ENCODE results near the gene EMILIN1. TPM values are rescaled to one million over a fixed set of nuclear protein-coding genes. Genes with fewer than 3 reads are reported as not detected.

EMILIN1 gene
- total and polyA plus RNA-seq, 2 of the 8 experiments (the other 6 are each of a cell fraction or from before 2014, with no cell fraction given): 1.9 to 3.0 TPM

- no peak overlapping the region for H3K23ac ChIP-seq (ENCODE audit: insufficient read length)
- no peak overlapping the region for H3K56ac ChIP-seq (replicated peaks; ENCODE audit: insufficient read length, low read depth, low read length)
- POLR2A ChIA-PET (ENCODE audit: partially characterized antibody): interaction anchor here (0.9 to 18.5 kb wide), 7 partner anchors 10 to 79 kb away, joined by 3 to 441 read pairs (median 3); partner anchors contain the start of gene AGBL5
- H3K9me3 ChIP-seq (ENCODE audit: insufficient read depth in 2 of 2, low read depth in 1 of 2, low read length in 1 of 2): no peaks in the 10 kb centered on the region
- no peak overlapping the region for H2BK15ac ChIP-seq (ENCODE audit: low read length)
- H2BK20ac ChIP-seq (ENCODE audit: low read length): 0 out of 2 replicates have a peak overlapping the region, but pooled peaks have one; percentile 3
- peaks cover 0 to 12% of the 10 kb centered on the region in 2 experiments; a peak in 3 of 4 replicates for H3K79me2 ChIP-seq (ENCODE audit: control insufficient read depth in 1 of 2, insufficient read depth in 2 of 2, low read length in 2 of 2)
- H4K91ac ChIP-seq (replicated peaks; ENCODE audit: insufficient read length, low read length): no peak overlapping the region
- H3K27me3 ChIP-seq (replicated peaks in 1 of 4; ENCODE audit: control insufficient read depth in 3 of 4, extremely low read depth in 1 of 4, insufficient read depth in 3 of 4, low read length in 3 of 4): 0 out of 7 replicates have a peak, but pooled peaks cover 0 to 3% (median 0%) of the 10 kb centered on the region in 4 experiments
- H2AK5ac ChIP-seq (ENCODE audit: low read depth, low read length): no peak overlapping the region
- H2AFZ ChIP-seq (ENCODE audit: low read length): peak overlapping the region; percentile 28; the same call in 1 of the 2 replicates
- peak overlapping the region; percentile 51 for H4K5ac ChIP-seq (ENCODE audit: insufficient read length, low read depth, low read length)
- H2BK5ac ChIP-seq (ENCODE audit: low read depth, low read length): no peak overlapping the region
- H3K4me1 ChIP-seq (replicated peaks in 1 of 4; ENCODE audit: control insufficient read depth in 3 of 4, insufficient read depth in 4 of 4, low read length in 3 of 4): peaks cover 0 to 7% (median 4%) of the 10 kb centered on the region in 4 experiments; a peak in 5 of 7 replicates
- H3K4ac ChIP-seq (replicated peaks; ENCODE audit: insufficient read length, low read depth, low read length): no peak overlapping the region
- H4K8ac ChIP-seq (ENCODE audit: extremely low read depth, insufficient read depth, low read length): no peak overlapping the region
- no peak overlapping the region for H3K9ac ChIP-seq (replicated peaks in 1 of 4; ENCODE audit: extremely low read depth in 1 of 4, low read depth in 3 of 4, low read length in 3 of 4)
- H3K18ac ChIP-seq (ENCODE audit: extremely low read depth, low read length): no peak overlapping the region
- H2BK120ac ChIP-seq (replicated peaks; ENCODE audit: low read depth, low read length): no peak overlapping the region
- WGBS, 2 experiments (ENCODE audit: extremely low coverage in 1 of 2, insufficient coverage in 1 of 2, insufficient read length in 1 of 2, insufficient replicate concordance in 2 of 2, low coverage in 1 of 2, low lambda C conversion rate in 2 of 2, missing lambda C conversion rate in 1 of 2): 65% methylated on average over 5 of the region's 5 CpGs; no CpG with 5 or more reads in 1 of the 2 experiments
- no peak overlapping the region for H3K14ac ChIP-seq (ENCODE audit: insufficient read length)
- peak overlapping the region; percentile 85 to 99 for H3K4me2 ChIP-seq (ENCODE audit: insufficient read depth in 1 of 2, low read depth in 2 of 2, low read length in 2 of 2)
- H2BK12ac ChIP-seq (ENCODE audit: low read depth, low read length): no peak overlapping the region
- no peak overlapping the region for H3K27ac ChIP-seq (ENCODE audit: low read depth, low read length)
- H3K4me3 ChIP-seq (ENCODE audit: extremely low read depth in 1 of 4, insufficient read depth in 2 of 4, low read depth in 3 of 4, low read length in 4 of 4): peak overlapping the region; percentile 82 to 99 (median 93); a peak in 7 of 8 replicates
- peaks cover 12% of the 10 kb centered on the region; the same call in 1 of the 2 replicates for H3K79me1 ChIP-seq (ENCODE audit: low read depth, low read length)
- CTCF ChIA-PET (ENCODE audit: partially characterized antibody): interaction anchor here (0.9 to 2.7 kb wide), 9 partner anchors 8 to 130 kb away, joined by 3 to 20 read pairs (median 6); partner anchors contain the start of genes KHK and PREB
- FAIRE-seq: no peak
- peaks cover 7 to 20% (median 12%) of the 10 kb centered on the region in 4 experiments; a peak in 7 of 8 replicates for H3K36me3 ChIP-seq (ENCODE audit: control insufficient read depth in 2 of 4, insufficient read depth in 4 of 4, low read length in 3 of 4)
- no peak for DNase-seq (ENCODE audit: low read depth in 1 of 2, low spot score in 2 of 2)
- peaks cover 0 to 6% of the 10 kb centered on the region in 2 experiments for H4K20me1 ChIP-seq (replicated peaks in 1 of 2; ENCODE audit: control insufficient read depth in 1 of 2, insufficient read depth in 2 of 2, low read length in 2 of 2)
- H3K23me2 ChIP-seq (ENCODE audit: low read depth, low read length): peaks cover 14% of the 10 kb centered on the region; the same call in 1 of the 2 replicates
- no peak for TF ChIP-seq SP4 (IDR thresholded peaks at IDR 0.05; ENCODE audit: low read length)
- no peak for TF ChIP-seq BRCA1 (IDR thresholded peaks at IDR 0.05; ENCODE audit: low read depth, low read length)
- TF ChIP-seq EGR1 (IDR thresholded peaks at IDR 0.05; ENCODE audit: borderline replicate concordance, low read depth, low read length): no peak
- no peak for TF ChIP-seq CEBPB (IDR thresholded peaks at IDR 0.05; ENCODE audit: low read depth, low read length)
- no peak for TF ChIP-seq CHD1 (IDR thresholded peaks at IDR 0.05; ENCODE audit: low read depth, low read length)
- TF ChIP-seq NANOG (IDR thresholded peaks at IDR 0.05; ENCODE audit: insufficient read depth, low read depth, low read length, poor library complexity, severe bottlenecking): no peak
- TF ChIP-seq GABPA (IDR thresholded peaks at IDR 0.05; ENCODE audit: borderline replicate concordance, insufficient read depth, low read length): no peak
- TF ChIP-seq YY1 (IDR thresholded peaks at IDR 0.05; ENCODE audit: low read depth, low read length): no peak
- TF ChIP-seq SP2 (IDR thresholded peaks at IDR 0.05; ENCODE audit: low read length): no peak
- no peak for TF ChIP-seq KDM4A (IDR thresholded peaks at IDR 0.05; ENCODE audit: low read depth, low read length, severe bottlenecking)
- no peak for TF ChIP-seq TAF7 (optimal IDR thresholded peaks at IDR 0.05; ENCODE audit: borderline replicate concordance, low read depth, low read length)
- TF ChIP-seq RAD21 (IDR thresholded peaks at IDR 0.05 in 1 of 2, conservative IDR thresholded peaks at IDR 0.05 in 1 of 2; ENCODE audit: low read depth in 2 of 2, low read length in 2 of 2): no peak
- no peak for TF ChIP-seq HDAC2 (IDR thresholded peaks at IDR 0.05; ENCODE audit: borderline replicate concordance in 1 of 2, low read depth in 2 of 2, low read length in 2 of 2)
Observed at GRCh38 chr2:27072920-27073319, 5.5 kb upstream of the EMILIN1 start.

Data from H1 (cell line).